ENCODE data around the gene ARHGAP24. TPM values are rescaled to one million over a fixed set of nuclear protein-coding genes. Genes with fewer than 3 reads are reported as not detected.

The ARHGAP24 gene
- total and polyA plus RNA-seq, 10 of the 15 experiments (the other 5 are each of a cell fraction or from before 2014, with no cell fraction given), result 0.10 to 4.2 (median 0.52) TPM

- TF ChIP-seq RAD51 (IDR thresholded peaks at IDR 0.05), result no peak
- no peak for TF ChIP-seq PML (IDR thresholded peaks at IDR 0.05; ENCODE audit: low read length)
- TF ChIP-seq HCFC1 (IDR thresholded peaks at IDR 0.05; ENCODE audit: low read length), result no peak
- no peak for TF ChIP-seq CHD2 (IDR thresholded peaks at IDR 0.05; ENCODE audit: borderline replicate concordance, low read depth, low read length)
Observed at GRCh38 chr4:85761803-85762528, 287.0 kb downstream of the ARHGAP24 start (continued).

GRCh38 chr4:85762529-85762871 is 287.6 kb downstream of the ARHGAP24 start:
- SMC1A ChIA-PET (ENCODE audit: uncharacterized antibody, unreplicated experiment), result interaction anchor here (0.9 to 1.8 kb wide), 10 partner anchors 12 to 207 kb away, joined by 3 to 11 read pairs (median 4); no protein-coding TSS in a partner anchor
- BruUV-seq (replicated peaks), result no TSS peak
- no peak for TF ChIP-seq REST (IDR thresholded peaks at IDR 0.05; ENCODE audit: low read depth, low read length)
- TF ChIP-seq GABPA (IDR thresholded peaks at IDR 0.05; ENCODE audit: low read depth), result no peak
- TF ChIP-seq E2F4 (IDR thresholded peaks at IDR 0.05; ENCODE audit: low read depth, low read length), result no peak
- no peak for TF ChIP-seq ZBTB33 (IDR thresholded peaks at IDR 0.05)
- TF ChIP-seq DPF2 (IDR thresholded peaks at IDR 0.05), result no peak
- TF ChIP-seq ZNF24 (IDR thresholded peaks at IDR 0.05), result no peak
- TF ChIP-seq IRF5 (IDR thresholded peaks at IDR 0.05; ENCODE audit: borderline replicate concordance), result no peak
- TF ChIP-seq MEF2B (IDR thresholded peaks at IDR 0.05; ENCODE audit: partially characterized antibody, poor library complexity, severe bottlenecking), result no peak

More at GRCh38 chr4:85762529-85762871, 287.6 kb downstream of the ARHGAP24 start:
- no peaks in the 10 kb centered on the region; a peak in 1 of 4 replicates for H3K27me3 ChIP-seq (replicated peaks in 1 of 2; ENCODE audit: control insufficient read depth in 2 of 2, insufficient read depth in 2 of 2, low read length in 1 of 2)
- in situ Hi-C loops (cut with MboI), result no loop called here
- WGBS (ENCODE audit: insufficient coverage, insufficient replicate concordance, low lambda C conversion rate, missing lambda C conversion rate), result 13% methylated on average over 2 of the region's 2 CpGs
- no peak overlapping the region for H3K9ac ChIP-seq (ENCODE audit: control insufficient read depth, insufficient read depth, low read length)
- H3K4me2 ChIP-seq (ENCODE audit: control insufficient read depth, insufficient read depth), result no peak overlapping the region
- H3K9me3 ChIP-seq (replicated peaks; ENCODE audit: control insufficient read depth, insufficient read depth, low read length), result no peaks in the 10 kb centered on the region
- no peaks in the 10 kb centered on the region for H3K4me1 ChIP-seq (ENCODE audit: control insufficient read depth, insufficient read depth, low read length)
- intact Hi-C loops (cut with micrococcal nuclease; ENCODE audit: unreplicated experiment), result no loop called here
- no peak overlapping the region for H3K27ac ChIP-seq (ENCODE audit: control insufficient read depth, insufficient read depth)
- no peak for FAIRE-seq
- ChIA-PET CTCF (interaction anchor here (0.9 to 2.3 kb wide), 7 partner anchors 15 to 107 kb away, joined by 3 to 14 read pairs (median 6); no protein-coding TSS in a partner anchor), RAD21 (ENCODE audit: unreplicated experiment) (interaction anchor here (1.2 to 1.7 kb wide), 3 partner anchors 13 to 19 kb away, joined by 3 to 6 read pairs (median 4); no protein-coding TSS in a partner anchor), POLR2A (interaction anchor here (0.5 kb wide), 1 partner anchor 317 kb away, joined by 3 read pairs; no protein-coding TSS in a partner anchor)
- no peaks in the 10 kb centered on the region for H3K79me2 ChIP-seq (ENCODE audit: control insufficient read depth, insufficient read depth, low read length)
- ATAC-seq, result no peak
- H4K20me1 ChIP-seq (ENCODE audit: control insufficient read depth, insufficient read depth), result no peaks in the 10 kb centered on the region
- H3K36me3 ChIP-seq (ENCODE audit: control insufficient read depth in 2 of 2, insufficient read depth in 2 of 2, low read length in 1 of 2), result no peaks in the 10 kb centered on the region
- DNase-seq (ENCODE audit: low read depth, low spot score), result no peak
- H2AFZ ChIP-seq (ENCODE audit: control insufficient read depth, low read depth, low read length), result no peak overlapping the region
- no peak overlapping the region for H3K4me3 ChIP-seq
